Measurements from ENCODE around the gene RFXANK. TPM values are rescaled to one million over a fixed set of nuclear protein-coding genes. Genes with fewer than 3 reads are reported as not detected.

RFXANK gene
- total RNA-seq, 1 experiment from 2014 or later, result 78.7 TPM

DNA sequence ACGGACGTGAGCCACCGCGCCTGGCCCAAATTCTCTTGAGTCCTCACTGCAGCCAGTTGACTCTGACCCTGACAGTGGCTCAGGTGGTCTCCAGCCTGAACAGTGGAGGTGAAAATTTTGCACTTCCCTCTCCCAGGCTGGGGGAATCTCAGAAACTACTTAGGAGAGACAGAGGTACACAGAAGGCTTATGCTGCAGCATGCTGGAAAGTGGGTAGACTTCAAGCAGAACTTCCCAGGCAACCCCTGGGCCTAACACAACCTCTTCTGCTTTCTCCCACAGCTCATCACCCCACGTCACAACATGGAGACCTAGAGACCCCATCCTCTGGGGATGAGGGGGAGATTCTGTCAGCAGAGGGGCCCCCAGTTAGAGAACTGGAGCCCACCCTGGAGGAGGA lies 34.1 kb downstream of the RFXANK start:
- H3K9me3 Mint-ChIP-seq, result no peaks in the 10 kb centered on the region
- ChIA-PET CTCF (interaction anchor here (1.1 to 2.2 kb wide), 4 partner anchors 23 to 95 kb away, joined by 3 to 13 read pairs (median 8); partner anchors contain the start of gene MAU2), POLR2A (no interaction called here)
- no peak for TF ChIP-seq KAT7 (CRISPR knock-in tag; IDR thresholded peaks at IDR 0.05; ENCODE audit: borderline replicate concordance)
- TF ChIP-seq, protein P1, sequence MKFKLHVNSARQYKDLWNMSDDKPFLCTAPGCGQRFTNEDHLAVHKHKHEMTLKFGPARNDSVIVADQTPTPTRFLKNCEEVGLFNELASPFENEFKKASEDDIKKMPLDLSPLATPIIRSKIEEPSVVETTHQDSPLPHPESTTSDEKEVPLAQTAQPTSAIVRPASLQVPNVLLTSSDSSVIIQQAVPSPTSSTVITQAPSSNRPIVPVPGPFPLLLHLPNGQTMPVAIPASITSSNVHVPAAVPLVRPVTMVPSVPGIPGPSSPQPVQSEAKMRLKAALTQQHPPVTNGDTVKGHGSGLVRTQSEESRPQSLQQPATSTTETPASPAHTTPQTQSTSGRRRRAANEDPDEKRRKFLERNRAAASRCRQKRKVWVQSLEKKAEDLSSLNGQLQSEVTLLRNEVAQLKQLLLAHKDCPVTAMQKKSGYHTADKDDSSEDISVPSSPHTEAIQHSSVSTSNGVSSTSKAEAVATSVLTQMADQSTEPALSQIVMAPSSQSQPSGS (CRISPR knock-in tag; IDR thresholded peaks at IDR 0.05; ENCODE audit: borderline replicate concordance, low read depth), result no peak
- no peak for TF ChIP-seq ELF4 (CRISPR knock-in tag; IDR thresholded peaks at IDR 0.05; ENCODE audit: low read depth)
- no peak for TF ChIP-seq E2F4 (CRISPR knock-in tag; IDR thresholded peaks at IDR 0.05; ENCODE audit: borderline replicate concordance, low read depth)
- TF ChIP-seq, protein P2, sequence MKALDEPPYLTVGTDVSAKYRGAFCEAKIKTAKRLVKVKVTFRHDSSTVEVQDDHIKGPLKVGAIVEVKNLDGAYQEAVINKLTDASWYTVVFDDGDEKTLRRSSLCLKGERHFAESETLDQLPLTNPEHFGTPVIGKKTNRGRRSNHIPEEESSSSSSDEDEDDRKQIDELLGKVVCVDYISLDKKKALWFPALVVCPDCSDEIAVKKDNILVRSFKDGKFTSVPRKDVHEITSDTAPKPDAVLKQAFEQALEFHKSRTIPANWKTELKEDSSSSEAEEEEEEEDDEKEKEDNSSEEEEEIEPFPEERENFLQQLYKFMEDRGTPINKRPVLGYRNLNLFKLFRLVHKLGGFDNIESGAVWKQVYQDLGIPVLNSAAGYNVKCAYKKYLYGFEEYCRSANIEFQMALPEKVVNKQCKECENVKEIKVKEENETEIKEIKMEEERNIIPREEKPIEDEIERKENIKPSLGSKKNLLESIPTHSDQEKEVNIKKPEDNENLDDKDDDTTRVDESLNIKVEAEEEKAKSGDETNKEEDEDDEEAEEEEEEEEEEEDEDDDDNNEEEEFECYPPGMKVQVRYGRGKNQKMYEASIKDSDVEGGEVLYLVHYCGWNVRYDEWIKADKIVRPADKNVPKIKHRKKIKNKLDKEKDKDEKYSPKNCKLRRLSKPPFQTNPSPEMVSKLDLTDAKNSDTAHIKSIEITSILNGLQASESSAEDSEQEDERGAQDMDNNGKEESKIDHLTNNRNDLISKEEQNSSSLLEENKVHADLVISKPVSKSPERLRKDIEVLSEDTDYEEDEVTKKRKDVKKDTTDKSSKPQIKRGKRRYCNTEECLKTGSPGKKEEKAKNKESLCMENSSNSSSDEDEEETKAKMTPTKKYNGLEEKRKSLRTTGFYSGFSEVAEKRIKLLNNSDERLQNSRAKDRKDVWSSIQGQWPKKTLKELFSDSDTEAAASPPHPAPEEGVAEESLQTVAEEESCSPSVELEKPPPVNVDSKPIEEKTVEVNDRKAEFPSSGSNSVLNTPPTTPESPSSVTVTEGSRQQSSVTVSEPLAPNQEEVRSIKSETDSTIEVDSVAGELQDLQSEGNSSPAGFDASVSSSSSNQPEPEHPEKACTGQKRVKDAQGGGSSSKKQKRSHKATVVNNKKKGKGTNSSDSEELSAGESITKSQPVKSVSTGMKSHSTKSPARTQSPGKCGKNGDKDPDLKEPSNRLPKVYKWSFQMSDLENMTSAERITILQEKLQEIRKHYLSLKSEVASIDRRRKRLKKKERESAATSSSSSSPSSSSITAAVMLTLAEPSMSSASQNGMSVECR (CRISPR knock-in tag; IDR thresholded peaks at IDR 0.05; ENCODE audit: borderline replicate concordance), result no peak
- no peak for TF ChIP-seq ATF1 (CRISPR knock-in tag; IDR thresholded peaks at IDR 0.05)
- no peak for TF ChIP-seq JUN (CRISPR knock-in tag; IDR thresholded peaks at IDR 0.05)
- no peak for TF ChIP-seq NR2C2 (CRISPR knock-in tag; IDR thresholded peaks at IDR 0.05)
- TF ChIP-seq JAZF1 (CRISPR knock-in tag; IDR thresholded peaks at IDR 0.05), result no peak
- no peak for TF ChIP-seq ERG (CRISPR knock-in tag; IDR thresholded peaks at IDR 0.05)
- DNase-seq (ENCODE audit: low spot score) (no peak), ATAC-seq (no peak)
- H3K36me3 Mint-ChIP-seq, result no peaks in the 10 kb centered on the region
- H3K27ac Mint-ChIP-seq, result no peak overlapping the region
- H3K4me3 Mint-ChIP-seq, result no peak overlapping the region
- peaks cover 50% of the 10 kb centered on the region for H3K27me3 Mint-ChIP-seq (ENCODE audit: low read depth)
- H3K4me1 Mint-ChIP-seq, result peaks cover 2% of the 10 kb centered on the region

DNA sequence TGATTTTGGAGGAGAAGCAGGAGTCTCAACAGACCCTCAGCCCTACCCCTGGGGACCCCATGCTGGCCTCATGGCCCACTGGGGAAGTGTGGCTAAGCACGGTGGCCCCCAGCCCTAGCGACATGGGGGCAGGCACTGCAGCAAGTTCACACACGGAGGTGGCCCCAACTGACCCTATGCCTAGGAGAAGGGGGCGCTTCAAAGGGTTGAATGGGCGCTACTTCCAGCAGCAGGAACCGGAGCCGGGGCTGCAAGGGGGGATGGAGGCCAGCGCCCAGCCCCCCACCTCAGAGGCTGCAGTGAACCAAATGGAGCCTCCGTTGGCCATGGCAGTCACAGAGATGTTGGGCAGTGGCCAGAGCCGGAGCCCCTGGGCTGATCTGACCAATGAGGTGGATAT lies 34.6 kb downstream of the RFXANK start:
- DNase-seq (ENCODE audit: low spot score) (no peak), ATAC-seq (no peak)
- H3K36me3 Mint-ChIP-seq, result no peaks in the 10 kb centered on the region
- CTCF ChIA-PET, result interaction anchor here (0.9 kb wide), 1 partner anchor 10 kb away, joined by 3 read pairs; no protein-coding TSS in a partner anchor
- H3K4me1 Mint-ChIP-seq, result peaks cover 2% of the 10 kb centered on the region
- no peaks in the 10 kb centered on the region for H3K9me3 Mint-ChIP-seq
- POLR2A ChIA-PET, result no interaction called here
- peaks cover 54% of the 10 kb centered on the region for H3K27me3 Mint-ChIP-seq (ENCODE audit: low read depth)
- H3K4me3 Mint-ChIP-seq, result no peak overlapping the region
- H3K27ac Mint-ChIP-seq, result no peak overlapping the region
- TF ChIP-seq NFYB (CRISPR knock-in tag; conservative IDR thresholded peaks at IDR 0.05; ENCODE audit: low read depth), result 0 out of 2 replicates have a peak, but pooled peaks have one; percentile 23
- TF ChIP-seq, protein P3, sequence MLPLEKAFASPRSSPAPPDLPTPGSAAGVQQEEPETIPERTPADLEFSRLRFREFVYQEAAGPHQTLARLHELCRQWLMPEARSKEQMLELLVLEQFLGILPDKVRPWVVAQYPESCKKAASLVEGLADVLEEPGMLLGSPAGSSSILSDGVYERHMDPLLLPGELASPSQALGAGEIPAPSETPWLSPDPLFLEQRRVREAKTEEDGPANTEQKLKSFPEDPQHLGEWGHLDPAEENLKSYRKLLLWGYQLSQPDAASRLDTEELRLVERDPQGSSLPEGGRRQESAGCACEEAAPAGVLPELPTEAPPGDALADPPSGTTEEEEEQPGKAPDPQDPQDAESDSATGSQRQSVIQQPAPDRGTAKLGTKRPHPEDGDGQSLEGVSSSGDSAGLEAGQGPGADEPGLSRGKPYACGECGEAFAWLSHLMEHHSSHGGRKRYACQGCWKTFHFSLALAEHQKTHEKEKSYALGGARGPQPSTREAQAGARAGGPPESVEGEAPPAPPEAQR (CRISPR knock-in tag; IDR thresholded peaks at IDR 0.05), result no peak

GRCh38 chr19:19227217-19227616 lies 35.2 kb downstream of the RFXANK start:
- H3K4me3 Mint-ChIP-seq, result no peak overlapping the region
- peaks cover 57% of the 10 kb centered on the region for H3K27me3 Mint-ChIP-seq (ENCODE audit: low read depth)
- no peak overlapping the region for H3K27ac Mint-ChIP-seq
- H3K9me3 Mint-ChIP-seq, result no peaks in the 10 kb centered on the region
- ATAC-seq, result no peak
- ChIA-PET CTCF (interaction anchor here (0.9 kb wide), 1 partner anchor 11 kb away, joined by 3 read pairs; no protein-coding TSS in a partner anchor), POLR2A (no interaction called here)
- H3K36me3 Mint-ChIP-seq, result no peaks in the 10 kb centered on the region
- H3K4me1 Mint-ChIP-seq, result peaks cover 2% of the 10 kb centered on the region
- TF ChIP-seq NFYB (CRISPR knock-in tag; conservative IDR thresholded peaks at IDR 0.05; ENCODE audit: low read depth) (0 out of 2 replicates have a peak, but pooled peaks have one; percentile 7), HMGXB4 (CRISPR knock-in tag; IDR thresholded peaks at IDR 0.05) (no peak)
- no peak for DNase-seq (ENCODE audit: low spot score)
